ENCODE results near the gene CTU1. TPM values are rescaled to one million over a fixed set of nuclear protein-coding genes. Genes with fewer than 3 reads are reported as not detected.
A peak's percentile ranks its signal among the peaks of the same experiment; 100 is the strongest.

Gene CTU1
- total and polyA plus RNA-seq, 2 of the 4 experiments (the other 2 are of a cell fraction), result 2.0 to 3.3 TPM

- H3K79me1 ChIP-seq (ENCODE audit: low read depth in 1 of 2, low read length in 2 of 2), result no peaks in the 10 kb centered on the region
- H3K18ac ChIP-seq (ENCODE audit: low read depth, low read length), result no peak overlapping the region
- H3K14ac ChIP-seq (replicated peaks; ENCODE audit: low read depth, low read length), result no peak overlapping the region
- no peak overlapping the region for H3K27ac ChIP-seq (ENCODE audit: insufficient read depth, low read length)
- no peaks in the 10 kb centered on the region; the same call in 1 of the 2 replicates for H3K9me3 ChIP-seq (ENCODE audit: control insufficient read depth, insufficient read depth, low read length)
- H4K8ac ChIP-seq (ENCODE audit: low read depth in 2 of 2, low read length in 2 of 2), result no peak overlapping the region
- no peaks in the 10 kb centered on the region for H3K4me1 ChIP-seq (ENCODE audit: control insufficient read depth, insufficient read depth, low read length)
- no peak overlapping the region for H2AK9ac ChIP-seq (replicated peaks; ENCODE audit: low read depth, low read length, poor library complexity)
- no peaks in the 10 kb centered on the region for H3K36me3 ChIP-seq (ENCODE audit: control insufficient read depth, insufficient read depth, low read length)
- no CpG with 5 or more reads among the region's 7 CpGs for WGBS, 2 experiments (ENCODE audit: extremely low coverage in 2 of 2, insufficient read length in 1 of 2)
- no peak overlapping the region for H3K4me3 ChIP-seq (ENCODE audit: insufficient read depth, low read depth, low read length)
- no peak overlapping the region for H2AK5ac ChIP-seq (ENCODE audit: low read depth, low read length)
- BruUV-seq (replicated peaks), result no TSS peak
- dilution Hi-C loops (cut with HindIII; ENCODE audit: low sequenced_read_pairs, unreplicated experiment) (no loop called here), in situ Hi-C loops (cut with MboI; ENCODE audit: low sequenced_read_pairs) (no loop called here), intact Hi-C loops (cut with micrococcal nuclease) (no loop called here)
- no peak overlapping the region for H2BK15ac ChIP-seq (ENCODE audit: low read depth, low read length)
- H4K20me1 ChIP-seq (ENCODE audit: insufficient read depth, low read length), result no peaks in the 10 kb centered on the region
- no peak overlapping the region for H3K4ac ChIP-seq (ENCODE audit: low read depth, low read length)
- H3K9ac ChIP-seq (ENCODE audit: low read depth, low read length), result no peak overlapping the region
- no peak overlapping the region for H3K56ac ChIP-seq (ENCODE audit: extremely low read depth, insufficient read depth, low read length)
- no peak overlapping the region for H2BK120ac ChIP-seq (ENCODE audit: low read depth, low read length)
- no peaks in the 10 kb centered on the region for H3K9me1 ChIP-seq (ENCODE audit: insufficient read depth, low read length)
- H2AFZ ChIP-seq (replicated peaks; ENCODE audit: low read length, poor library complexity), result peak overlapping the region; percentile 32
- DNase-seq, result no peak
- H3K4me2 ChIP-seq (ENCODE audit: low read depth, low read length), result no peak overlapping the region
- no peak for ATAC-seq (ENCODE audit: low read depth)
- no peak overlapping the region for H2BK5ac ChIP-seq (ENCODE audit: low read depth, low read length, poor library complexity, severe bottlenecking)
- no peaks in the 10 kb centered on the region for H3K27me3 ChIP-seq (ENCODE audit: control insufficient read depth, insufficient read depth, low read length)
- no peak overlapping the region for H4K91ac ChIP-seq (ENCODE audit: insufficient read depth, low read depth, low read length)
- POLR2A ChIA-PET (ENCODE audit: unreplicated experiment), result no interaction called here
- H2BK20ac ChIP-seq (ENCODE audit: low read depth, low read length), result no peak overlapping the region
- TF ChIP-seq RCOR1 (IDR thresholded peaks at IDR 0.05; ENCODE audit: insufficient replicate concordance, low read length) (no peak), CEBPB (IDR thresholded peaks at IDR 0.05; ENCODE audit: low read depth, low read length) (no peak), BHLHE40 (IDR thresholded peaks at IDR 0.05; ENCODE audit: low read depth, low read length) (no peak), CHD1 (IDR thresholded peaks at IDR 0.05; ENCODE audit: low read depth, low read length) (no peak), SMC3 (IDR thresholded peaks at IDR 0.05; ENCODE audit: low read depth, low read length) (no peak), USF2 (IDR thresholded peaks at IDR 0.05; ENCODE audit: low read depth, low read length) (no peak), NFE2L2 (IDR thresholded peaks at IDR 0.05; ENCODE audit: low read depth, low read length) (no peak), MXI1 (IDR thresholded peaks at IDR 0.05; ENCODE audit: borderline replicate concordance, low read depth, low read length) (no peak), FOS (IDR thresholded peaks at IDR 0.05; ENCODE audit: low read depth, low read length) (no peak), MAZ (IDR thresholded peaks at IDR 0.05; ENCODE audit: borderline replicate concordance, low read depth, low read length) (no peak)
- no peak overlapping the region for H3K23ac ChIP-seq (ENCODE audit: low read depth, low read length)
- CTCF ChIA-PET, result no interaction called here
- H4K5ac ChIP-seq (ENCODE audit: low read depth, low read length), result no peak overlapping the region
Measured at GRCh38 chr19:51084505-51084904, 23.7 kb downstream of the CTU1 start.

All from IMR-90 (cell line).